ENCODE data around the gene XKR3. TPM values are rescaled to one million over a fixed set of nuclear protein-coding genes. Genes with fewer than 3 reads are reported as not detected.

Gene XKR3
- total RNA-seq, 1 experiment from 2014 or later = not detected

- H4K91ac ChIP-seq (ENCODE audit: insufficient read length, low read depth, low read length) = no peak overlapping the region
- peaks cover 80 to 81% of the 10 kb centered on the region in 2 experiments for H3K9me3 Mint-ChIP-seq
- no peak overlapping the region for H3K4me3 Mint-ChIP-seq
- WGBS (ENCODE audit: extremely low coverage, insufficient read length, low lambda C conversion rate) = no CpG with 5 or more reads among the region's 4 CpGs
- no peak overlapping the region for H2BK15ac ChIP-seq (ENCODE audit: low read depth, low read length)
- no peaks in the 10 kb centered on the region for H4K20me1 ChIP-seq (ENCODE audit: control insufficient read depth, insufficient read depth, insufficient read length)
- H3K36me3 Mint-ChIP-seq (ENCODE audit: insufficient read depth in 1 of 3, low read depth in 3 of 3) = peaks cover 0 to 2% (median 0%) of the 10 kb centered on the region in 3 experiments; a peak in 2 of 7 replicates
- no peaks in the 10 kb centered on the region for H3K79me2 ChIP-seq (ENCODE audit: insufficient read depth, low read length)
- no peaks in the 10 kb centered on the region for H3K27me3 Mint-ChIP-seq (ENCODE audit: low read depth)
- no peaks in the 10 kb centered on the region for H3K79me1 ChIP-seq (ENCODE audit: insufficient read depth, low read depth, low read length, poor library complexity, severe bottlenecking)
- H3K9me3 ChIP-seq (ENCODE audit: control insufficient read depth, low read depth, low read length) = no peaks in the 10 kb centered on the region
- H3K4me1 Mint-ChIP-seq = peaks cover 0 to 7% of the 10 kb centered on the region in 2 experiments; a peak in 2 of 4 replicates
- H2BK20ac ChIP-seq (ENCODE audit: low read depth, low read length, poor library complexity, severe bottlenecking) = no peak overlapping the region
- no peak overlapping the region for H3K27ac Mint-ChIP-seq
- no peaks in the 10 kb centered on the region for H3K27me3 ChIP-seq (ENCODE audit: insufficient read depth, low read length)
- no peak overlapping the region for H2AFZ ChIP-seq (ENCODE audit: low read length)
- H3K56ac ChIP-seq (ENCODE audit: insufficient read length, low read depth, low read length) = no peak overlapping the region
- no peak overlapping the region for H3T11ph ChIP-seq (ENCODE audit: low read length)
- TF ChIP-seq CTCF (conservative IDR thresholded peaks at IDR 0.05) = no peak
- H2AK5ac ChIP-seq (ENCODE audit: insufficient read length, low read length) = no peak overlapping the region
- H2BK12ac ChIP-seq (ENCODE audit: insufficient read length, low read depth, low read length) = no peak overlapping the region
- H3K4ac ChIP-seq (ENCODE audit: low read depth, low read length) = no peak overlapping the region
- H3K14ac ChIP-seq (ENCODE audit: insufficient read depth, low read length) = no peak overlapping the region
- H3K18ac ChIP-seq (ENCODE audit: insufficient read length, low read depth, low read length) = no peak overlapping the region
- H3K23me2 ChIP-seq (ENCODE audit: insufficient read length, low read depth, low read length, poor library complexity, severe bottlenecking) = no peaks in the 10 kb centered on the region
- no peak overlapping the region for H2BK120ac ChIP-seq (ENCODE audit: low read depth, low read length, poor library complexity, severe bottlenecking)
- H2BK5ac ChIP-seq (ENCODE audit: insufficient read length, low read length) = no peak overlapping the region
- no peak overlapping the region for H3K27ac ChIP-seq (ENCODE audit: insufficient read length, low read depth, low read length)
- no peak for DNase-seq
- H4K5ac ChIP-seq (ENCODE audit: insufficient read length, low read depth, low read length) = no peak overlapping the region
- no peak overlapping the region for H4K8ac ChIP-seq (replicated peaks; ENCODE audit: insufficient read length, low read depth, low read length)
- H3K4me2 ChIP-seq (ENCODE audit: insufficient read depth, insufficient read length, low read length) = no peak overlapping the region
- no peak overlapping the region for H3K9ac ChIP-seq (ENCODE audit: extremely low read depth, insufficient read length, low read length)
- H3K4me1 ChIP-seq (ENCODE audit: insufficient read depth, low read length) = no peaks in the 10 kb centered on the region
- H3K23ac ChIP-seq (ENCODE audit: insufficient read length, low read depth, low read length) = no peak overlapping the region
Measured at GRCh38 chr22:16783453-16783852, 41.8 kb downstream of the XKR3 start.

Measured in H9 (cell line).